NCI-H187 treated with DMSO at 0.1 percent for 48 hours (cell line): Measurements from ENCODE around the gene IL37.

Experiments
- DNase-seq: peaks from one replicate; lab custom pipeline; 2025; lab: John Stamatoyannopoulos, UW

Gene IL37, protein sequence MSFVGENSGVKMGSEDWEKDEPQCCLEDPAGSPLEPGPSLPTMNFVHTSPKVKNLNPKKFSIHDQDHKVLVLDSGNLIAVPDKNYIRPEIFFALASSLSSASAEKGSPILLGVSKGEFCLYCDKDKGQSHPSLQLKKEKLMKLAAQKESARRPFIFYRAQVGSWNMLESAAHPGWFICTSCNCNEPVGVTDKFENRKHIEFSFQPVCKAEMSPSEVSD

DNA sequence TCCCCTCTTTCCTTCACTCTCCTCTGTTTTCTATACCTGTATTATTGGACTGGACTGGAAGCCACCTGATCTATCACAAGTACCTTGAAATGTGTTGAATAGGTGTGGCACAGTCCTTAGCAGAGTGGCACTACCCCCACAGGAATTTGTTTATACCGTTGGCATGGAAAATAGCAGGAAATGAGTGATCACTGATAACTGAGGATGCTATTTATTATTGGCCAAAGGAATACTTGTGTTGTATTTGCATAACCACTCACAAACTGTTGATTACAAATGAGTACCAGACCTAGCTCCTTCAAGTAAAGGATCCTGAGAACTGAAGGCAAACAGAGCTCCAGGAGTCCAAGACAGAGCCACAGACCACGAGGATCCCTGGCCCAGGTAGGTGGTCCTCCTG lies at the start of gene IL37:
Gene IL37, plus strand, starts transcription at position 301 of the 400 bp plus-strand sequence. CDS start 1,848 bp downstream, outside the sequence.
- DNase-seq, result no peak

GRCh38 chr2:112864072-112864471 lies 46.9 kb upstream of the IL37 start:
- no peak for DNase-seq

DNA sequence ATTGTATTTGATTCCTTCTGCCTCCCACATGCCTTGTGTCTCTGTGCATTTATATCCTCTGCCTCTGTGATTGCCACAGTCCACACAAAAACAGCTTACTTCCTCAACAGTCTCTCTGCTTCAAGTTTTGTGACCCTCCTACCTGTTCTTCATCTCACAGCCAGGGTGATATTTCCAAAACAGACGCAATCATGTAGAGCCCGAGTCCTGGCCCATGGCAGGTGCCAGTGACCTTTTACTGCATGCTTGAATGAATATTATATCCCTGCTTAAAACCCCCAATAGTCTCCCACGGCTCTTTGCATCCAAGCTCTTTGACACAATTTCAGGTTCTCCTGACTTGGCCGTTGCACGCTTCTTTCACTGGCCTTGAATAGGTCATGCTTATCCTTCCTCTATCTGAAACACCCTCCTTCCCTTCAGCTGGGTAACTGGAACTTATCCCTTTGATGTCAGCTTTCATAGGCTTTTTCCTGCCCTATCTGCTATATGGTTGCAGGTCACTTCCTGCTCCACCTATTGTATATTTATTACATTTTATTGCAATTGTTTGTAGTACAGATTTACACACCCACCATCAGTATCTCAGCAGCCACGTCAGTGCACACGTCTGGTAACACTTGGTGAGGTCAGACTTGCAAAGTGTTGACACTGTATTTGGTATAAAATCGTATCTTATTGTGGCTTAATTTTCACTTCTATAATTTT lies 44.7 kb upstream of the IL37 start:
- no peak for DNase-seq

DNA sequence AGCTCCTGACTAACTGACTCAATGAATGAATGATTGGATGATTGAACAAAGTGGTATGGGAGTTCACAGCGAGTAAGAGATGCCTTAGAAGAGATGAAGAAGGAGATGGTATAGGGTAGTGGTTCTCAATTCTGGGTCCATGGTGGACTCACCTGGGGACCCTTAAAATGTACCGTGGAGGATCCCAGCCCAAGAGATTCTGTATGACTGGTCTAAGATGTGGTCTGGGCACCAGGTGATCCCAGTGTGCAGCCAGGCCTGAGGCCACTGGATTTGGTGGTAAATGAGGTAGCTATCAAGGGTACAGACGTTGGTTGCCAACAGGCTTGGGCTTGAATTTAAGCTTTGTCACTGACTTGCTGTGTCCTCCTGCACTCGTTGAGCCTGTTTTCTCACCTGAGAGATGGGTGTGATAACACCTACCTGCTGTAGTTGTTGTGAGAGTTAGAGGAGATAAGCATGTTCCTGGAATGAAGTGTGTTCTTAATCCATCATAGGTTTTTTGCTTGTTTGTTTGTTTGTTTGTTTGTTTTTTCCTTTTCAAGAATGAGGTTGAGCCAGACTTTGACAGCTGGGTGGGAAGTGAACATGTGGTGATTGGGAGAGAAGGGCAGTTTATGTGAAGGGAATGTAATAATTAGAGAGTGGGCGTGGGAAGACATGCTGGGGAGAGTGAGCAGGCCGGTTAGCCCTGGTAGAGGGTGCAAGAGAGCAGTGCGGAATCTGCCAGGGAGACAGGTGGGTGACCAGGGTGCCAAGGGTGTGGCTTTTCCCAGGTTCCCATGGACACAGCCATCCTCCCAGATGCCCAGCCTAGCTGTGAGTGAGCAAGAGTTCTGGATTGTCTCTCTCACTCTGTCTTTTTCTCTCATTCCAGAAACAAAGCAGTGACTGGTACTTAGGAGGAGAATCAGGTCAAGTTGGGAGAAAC lies 43.0 kb upstream of the IL37 start:
- DNase-seq, result no peak

DNA sequence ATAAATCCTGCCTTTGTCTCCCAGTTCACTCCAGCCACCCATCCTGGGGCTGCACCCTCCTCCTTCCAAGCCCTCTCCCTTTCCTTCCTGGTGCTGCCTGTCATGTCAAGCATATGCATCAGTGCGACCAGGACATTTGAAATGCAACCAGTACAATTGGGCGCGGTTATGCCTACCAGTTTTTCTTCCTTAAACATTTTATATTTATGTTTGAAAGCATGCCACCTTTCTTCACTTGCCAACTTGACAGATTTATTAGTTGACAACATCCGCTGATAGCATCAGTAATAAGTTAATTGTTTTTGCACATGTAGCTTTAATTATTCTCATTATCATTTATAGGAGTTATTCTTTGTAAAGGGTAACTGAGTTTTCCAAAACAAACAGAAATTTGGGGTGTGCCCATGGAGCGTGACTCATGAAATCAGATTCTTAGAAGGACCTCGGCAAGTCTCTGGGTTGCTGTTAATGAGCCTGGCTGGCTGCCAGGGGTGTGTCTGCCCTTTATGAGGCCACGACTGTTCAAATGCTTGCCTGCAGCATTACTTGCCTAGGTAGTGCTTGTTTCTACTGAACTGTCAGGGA lies 41.6 kb upstream of the IL37 start:
- no peak for DNase-seq

DNA sequence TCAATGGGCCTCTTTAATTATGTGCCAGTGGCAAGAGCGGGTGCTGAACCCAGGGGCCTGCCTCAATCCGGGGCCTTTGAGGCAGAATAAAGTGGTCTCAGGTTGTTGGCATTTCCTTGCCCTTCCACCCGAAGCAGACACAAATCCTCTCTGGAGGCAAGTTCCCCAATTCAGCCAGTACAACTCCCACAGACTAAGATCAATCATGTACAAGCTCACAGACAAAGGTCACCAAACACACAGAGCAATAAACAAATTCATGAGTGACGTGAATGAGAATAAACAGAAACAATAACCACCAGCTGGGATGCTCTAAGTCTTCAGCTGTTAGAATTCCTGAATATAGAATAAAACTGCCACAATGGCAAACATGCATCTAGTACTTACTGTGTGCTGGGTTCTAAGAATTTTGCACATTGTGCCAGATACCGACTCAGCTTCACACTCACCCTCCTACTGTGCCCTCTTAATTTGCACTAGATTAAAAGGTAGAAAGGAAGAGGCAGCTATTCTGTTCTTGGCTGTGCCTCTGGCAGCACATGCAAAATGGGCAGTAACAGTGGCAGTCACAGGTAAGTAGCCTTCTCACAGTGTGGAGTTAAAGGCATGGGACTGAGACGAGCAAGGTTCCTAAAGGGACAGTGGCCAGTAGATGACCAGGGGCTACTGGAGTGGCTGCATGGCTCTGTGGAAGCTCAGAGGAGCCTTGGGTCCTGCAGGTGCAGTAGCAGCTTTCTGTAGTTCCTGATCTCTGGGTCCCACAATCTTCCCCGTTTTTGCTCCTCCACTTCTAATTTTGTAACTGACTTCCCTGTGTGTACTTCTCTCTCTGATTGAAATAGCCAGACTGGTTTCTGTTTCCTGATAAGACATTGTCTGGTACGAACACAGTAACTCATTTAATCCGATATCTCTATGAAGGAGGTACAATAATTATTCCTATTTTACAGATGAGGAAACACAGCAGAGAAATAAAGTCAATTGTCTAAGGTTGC lies 39.8 kb upstream of the IL37 start:
- DNase-seq, result no peak

DNA sequence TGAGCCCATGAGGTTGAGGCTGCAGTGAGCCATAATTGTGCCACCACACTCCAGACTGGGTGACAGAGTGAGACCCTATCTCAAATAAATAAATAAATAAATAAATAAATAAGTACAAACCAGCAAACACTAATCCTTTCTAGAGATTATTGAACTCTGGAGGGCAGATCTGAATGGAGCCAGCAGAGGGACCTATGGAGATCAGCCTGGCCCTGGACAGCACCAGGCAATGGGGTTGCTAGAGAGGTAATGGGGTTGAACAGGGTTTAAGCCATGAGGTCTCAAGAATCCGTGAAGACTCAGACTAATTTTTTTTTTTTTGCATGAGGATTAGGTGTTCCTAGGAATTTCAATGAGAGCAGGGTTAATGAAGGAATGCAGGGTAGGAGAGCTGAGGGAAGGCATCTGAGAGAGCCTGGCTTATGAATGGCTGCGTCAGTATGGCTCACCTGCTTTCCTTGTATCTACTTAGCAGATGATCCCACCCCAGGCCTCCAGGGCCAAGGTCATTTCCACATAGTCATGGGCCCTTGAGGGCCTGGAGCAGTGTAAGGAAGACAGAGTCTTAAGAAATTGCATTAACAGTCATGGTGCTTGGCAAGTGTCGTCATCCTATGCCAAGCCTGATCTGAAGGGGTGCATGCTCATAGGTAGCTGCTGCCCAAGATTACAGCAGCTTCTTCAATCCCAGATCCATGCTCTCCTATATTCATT lies 34.6 kb upstream of the IL37 start:
- DNase-seq, result no peak

- no peak for DNase-seq
Observed at GRCh38 chr2:112876971-112877361, 34.0 kb upstream of the IL37 start.

DNA sequence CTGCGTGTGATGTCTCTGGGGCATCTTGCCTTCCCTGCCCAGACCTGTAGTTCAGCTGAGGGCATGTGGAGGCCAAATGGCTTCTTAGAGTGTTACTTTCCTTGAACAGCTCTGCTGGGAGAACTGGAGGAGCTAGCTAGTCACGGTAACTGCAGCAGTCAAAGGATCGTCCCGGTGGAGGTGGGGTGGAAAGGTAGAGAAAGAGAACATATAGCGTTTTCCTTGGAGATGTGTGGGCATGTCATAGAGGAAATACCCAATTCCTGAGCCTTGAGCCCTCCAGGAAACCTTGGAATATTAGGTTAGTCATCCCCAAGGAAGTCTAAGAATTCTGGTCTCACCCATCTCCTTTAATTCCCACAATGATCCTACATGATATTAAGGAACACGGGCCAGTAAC lies 33.5 kb upstream of the IL37 start:
- no peak for DNase-seq

DNA sequence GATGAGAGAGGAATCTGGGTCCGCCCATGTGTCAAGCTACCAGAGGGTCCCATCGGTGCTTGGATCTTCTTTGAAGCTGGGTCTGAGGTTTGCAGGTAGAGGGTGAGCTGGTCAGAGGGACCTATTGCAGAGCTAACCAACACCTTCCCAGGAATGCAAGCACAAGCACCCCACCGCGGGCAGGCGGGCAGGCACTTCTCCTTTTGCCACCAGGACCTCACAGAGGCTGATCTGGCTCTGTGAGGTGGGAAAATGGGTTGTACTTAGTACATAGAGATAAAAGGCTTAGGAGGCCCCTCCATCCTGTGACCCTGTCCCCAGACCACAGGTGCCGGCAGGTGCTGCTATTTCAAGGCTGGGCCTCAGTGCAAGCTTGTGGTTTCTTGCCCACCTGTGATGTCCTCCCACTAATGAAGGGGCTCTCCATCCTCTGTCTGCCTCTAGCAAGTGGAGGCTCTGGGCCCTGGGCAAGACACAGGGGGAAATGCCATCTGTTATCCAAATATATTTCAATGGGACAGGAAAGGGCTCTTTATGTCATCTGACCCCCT lies 31.4 kb upstream of the IL37 start:
- DNase-seq, result no peak

DNA sequence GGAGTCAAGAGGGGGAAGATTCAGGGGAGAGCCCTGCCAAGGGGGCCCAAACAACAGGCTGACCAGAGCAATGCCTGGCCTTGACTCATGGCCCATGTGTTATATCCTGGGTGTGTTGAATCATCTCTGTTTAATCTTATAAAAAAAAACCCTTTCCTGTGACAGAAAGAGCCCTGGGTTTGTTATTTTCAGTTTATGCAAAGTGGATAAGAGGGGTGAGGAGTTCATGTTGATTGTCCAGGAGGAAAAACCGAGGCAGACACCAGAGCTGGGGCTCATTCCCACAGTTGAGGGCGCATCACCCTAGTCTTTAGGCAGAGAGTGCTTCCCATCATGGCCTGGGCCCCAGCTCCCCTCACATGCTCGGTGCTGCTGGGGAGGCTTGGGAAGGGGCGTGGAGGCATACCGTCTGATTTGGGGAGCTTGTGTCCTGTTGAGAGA lies 30.9 kb upstream of the IL37 start:
- no peak for DNase-seq

DNA sequence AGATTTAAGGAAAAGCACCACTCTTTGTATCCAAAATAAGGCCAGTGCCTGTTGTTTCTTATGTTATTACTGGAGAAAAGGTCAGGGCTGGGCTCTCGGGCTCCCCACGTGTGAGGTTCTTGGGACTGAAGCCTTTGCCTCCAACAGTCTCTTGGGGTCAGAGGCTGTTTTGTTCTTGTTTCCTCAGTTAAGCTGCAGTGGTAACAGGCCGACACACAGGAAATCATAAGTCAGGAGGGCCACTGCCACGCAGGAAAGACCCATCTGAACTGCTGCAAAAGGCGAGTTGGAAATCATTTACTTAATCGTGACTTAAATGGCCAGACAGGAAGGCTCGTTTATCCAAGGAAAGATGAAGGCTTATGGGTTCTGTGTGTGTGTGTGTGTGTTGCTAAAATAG lies 30.3 kb upstream of the IL37 start:
- DNase-seq, result no peak

GRCh38 chr2:112881217-112881985 lies 29.6 kb upstream of the IL37 start:
- no peak for DNase-seq

GRCh38 chr2:112883669-112884068 lies 27.3 kb upstream of the IL37 start:
- DNase-seq, result no peak

DNA sequence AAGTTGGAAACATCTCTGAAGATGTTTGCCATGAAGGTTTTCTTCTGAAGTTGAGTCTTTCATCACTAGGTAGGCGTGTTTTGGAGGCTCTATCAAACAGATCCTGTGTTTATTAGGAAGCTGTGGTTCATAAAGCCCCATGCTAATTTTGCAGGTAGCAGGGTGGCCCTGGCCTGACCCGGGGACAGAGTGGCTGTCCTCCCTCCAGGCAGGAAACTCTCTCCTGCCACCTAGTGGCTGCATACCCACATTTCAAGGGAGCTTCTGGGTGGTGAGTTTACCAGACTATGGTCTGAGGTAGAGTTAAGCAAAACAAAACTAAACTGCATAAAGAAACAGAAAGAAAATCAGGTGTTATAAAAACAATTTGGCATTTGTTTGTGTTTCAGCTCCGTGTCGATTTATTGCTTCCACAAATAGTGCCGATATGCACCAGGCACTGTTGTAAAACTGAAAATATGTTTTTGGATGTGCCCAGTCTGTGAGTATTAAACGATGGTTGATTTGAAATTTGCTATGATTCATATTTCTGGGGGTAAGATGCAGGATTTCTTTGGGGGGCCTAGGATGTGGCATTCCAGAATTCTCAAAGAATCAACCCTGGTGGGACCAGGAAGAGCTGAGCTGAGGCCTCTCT lies 26.0 kb upstream of the IL37 start:
- no peak for DNase-seq

DNA sequence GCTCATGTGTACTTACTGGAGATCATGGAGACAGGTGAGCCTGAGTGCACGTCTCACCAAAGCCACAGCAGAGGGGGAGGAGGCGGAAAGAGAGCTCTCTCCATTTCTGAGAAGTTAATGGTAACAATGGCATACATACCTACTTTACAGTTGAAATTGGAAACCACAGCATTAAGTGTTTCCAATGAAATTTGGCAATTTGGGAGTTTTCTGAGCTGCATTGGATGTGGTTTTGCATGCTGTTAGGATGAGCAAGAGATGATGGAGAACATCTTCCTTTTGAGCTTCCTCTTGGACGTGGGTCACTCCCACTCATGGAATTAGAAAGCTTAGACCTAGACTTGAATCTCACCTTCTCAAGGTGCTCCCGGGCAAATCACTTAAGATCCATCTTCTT lies 25.5 kb upstream of the IL37 start:
- no peak for DNase-seq

- no peak for DNase-seq
Observed at GRCh38 chr2:112886291-112886690, 24.7 kb upstream of the IL37 start.

GRCh38 chr2:112887964-112888749 lies 22.8 kb upstream of the IL37 start:
- DNase-seq, result no peak
